ENCODE data around the gene SLC9C1. TPM values are rescaled to one million over a fixed set of nuclear protein-coding genes. Genes with fewer than 3 reads are reported as not detected.

SLC9C1 gene
- total RNA-seq, 1 donor from 2014 or later: not detected

- H3K4me1 Mint-ChIP-seq (ENCODE audit: unreplicated experiment): no peaks in the 10 kb centered on the region
- no peaks in the 10 kb centered on the region for H3K36me3 Mint-ChIP-seq (ENCODE audit: unreplicated experiment)
- no peak overlapping the region for H3K27ac Mint-ChIP-seq (ENCODE audit: unreplicated experiment)
- no peaks in the 10 kb centered on the region for H3K9me3 Mint-ChIP-seq (ENCODE audit: unreplicated experiment)
- no peak overlapping the region for H3K4me3 Mint-ChIP-seq (ENCODE audit: unreplicated experiment)
- peaks cover 27% of the 10 kb centered on the region for H3K27me3 Mint-ChIP-seq (ENCODE audit: unreplicated experiment)
- no peak for TF ChIP-seq CTCF (IDR thresholded peaks at IDR 0.05)
- no peak for DNase-seq (ENCODE audit: extremely low spot score, unreplicated experiment)
Observed at GRCh38 chr3:112233083-112233482, 60.9 kb downstream of the SLC9C1 start.

- Mint-ChIP-seq H3K4me3 (ENCODE audit: unreplicated experiment) (no peak overlapping the region), H3K9me3 (ENCODE audit: unreplicated experiment) (peaks cover 6% of the 10 kb centered on the region), H3K4me1 (ENCODE audit: unreplicated experiment) (no peaks in the 10 kb centered on the region), H3K27me3 (ENCODE audit: unreplicated experiment) (peaks cover 30% of the 10 kb centered on the region), H3K27ac (ENCODE audit: unreplicated experiment) (no peak overlapping the region), H3K36me3 (ENCODE audit: unreplicated experiment) (no peaks in the 10 kb centered on the region)
- TF ChIP-seq CTCF (IDR thresholded peaks at IDR 0.05): no peak
- DNase-seq (ENCODE audit: extremely low spot score, unreplicated experiment): no peak
Observed at GRCh38 chr3:112231727-112232126, 62.3 kb downstream of the SLC9C1 start.

GRCh38 chr3:112230033-112230432, 64.0 kb downstream of the SLC9C1 start:
- H3K9me3 Mint-ChIP-seq (ENCODE audit: unreplicated experiment): peaks cover 15% of the 10 kb centered on the region

GRCh38 chr3:112228786-112229185, 65.2 kb downstream of the SLC9C1 start:
- Mint-ChIP-seq H3K27ac (ENCODE audit: unreplicated experiment) (no peak overlapping the region), H3K9me3 (ENCODE audit: unreplicated experiment) (peaks cover 25% of the 10 kb centered on the region), H3K4me1 (ENCODE audit: unreplicated experiment) (no peaks in the 10 kb centered on the region), H3K27me3 (ENCODE audit: unreplicated experiment) (peaks cover 25% of the 10 kb centered on the region), H3K36me3 (ENCODE audit: unreplicated experiment) (no peaks in the 10 kb centered on the region), H3K4me3 (ENCODE audit: unreplicated experiment) (no peak overlapping the region)
- no peak for DNase-seq (ENCODE audit: extremely low spot score, unreplicated experiment)
- TF ChIP-seq CTCF (IDR thresholded peaks at IDR 0.05): no peak

More at GRCh38 chr3:112230033-112230432, 64.0 kb downstream of the SLC9C1 start:
- H3K36me3 Mint-ChIP-seq (ENCODE audit: unreplicated experiment): no peaks in the 10 kb centered on the region
- H3K4me1 Mint-ChIP-seq (ENCODE audit: unreplicated experiment): no peaks in the 10 kb centered on the region
- H3K4me3 Mint-ChIP-seq (ENCODE audit: unreplicated experiment): no peak overlapping the region
- H3K27ac Mint-ChIP-seq (ENCODE audit: unreplicated experiment): no peak overlapping the region
- DNase-seq (ENCODE audit: extremely low spot score, unreplicated experiment): no peak
- peaks cover 25% of the 10 kb centered on the region for H3K27me3 Mint-ChIP-seq (ENCODE audit: unreplicated experiment)
- no peak for TF ChIP-seq CTCF (IDR thresholded peaks at IDR 0.05)

GRCh38 chr3:112200317-112200666, 93.7 kb downstream of the SLC9C1 start:
- H3K36me3 Mint-ChIP-seq (ENCODE audit: unreplicated experiment): no peaks in the 10 kb centered on the region
- no peak for DNase-seq (ENCODE audit: extremely low spot score, unreplicated experiment)
- no peak overlapping the region for H3K4me3 Mint-ChIP-seq (ENCODE audit: unreplicated experiment)
- H3K4me1 Mint-ChIP-seq (ENCODE audit: unreplicated experiment): no peaks in the 10 kb centered on the region
- H3K9me3 Mint-ChIP-seq (ENCODE audit: unreplicated experiment): peaks cover 2% of the 10 kb centered on the region
- peaks cover 17% of the 10 kb centered on the region for H3K27me3 Mint-ChIP-seq (ENCODE audit: unreplicated experiment)
- no peak for TF ChIP-seq CTCF (IDR thresholded peaks at IDR 0.05)
- no peak overlapping the region for H3K27ac Mint-ChIP-seq (ENCODE audit: unreplicated experiment)

Measured in osteocyte (in vitro differentiated cells).